ENCODE measurements around the gene H19. TPM values are rescaled to one million over a fixed set of nuclear protein-coding genes. Genes with fewer than 3 reads are reported as not detected.

H19 gene
- total RNA-seq, 2 donors from 2014 or later = not detected

DNA sequence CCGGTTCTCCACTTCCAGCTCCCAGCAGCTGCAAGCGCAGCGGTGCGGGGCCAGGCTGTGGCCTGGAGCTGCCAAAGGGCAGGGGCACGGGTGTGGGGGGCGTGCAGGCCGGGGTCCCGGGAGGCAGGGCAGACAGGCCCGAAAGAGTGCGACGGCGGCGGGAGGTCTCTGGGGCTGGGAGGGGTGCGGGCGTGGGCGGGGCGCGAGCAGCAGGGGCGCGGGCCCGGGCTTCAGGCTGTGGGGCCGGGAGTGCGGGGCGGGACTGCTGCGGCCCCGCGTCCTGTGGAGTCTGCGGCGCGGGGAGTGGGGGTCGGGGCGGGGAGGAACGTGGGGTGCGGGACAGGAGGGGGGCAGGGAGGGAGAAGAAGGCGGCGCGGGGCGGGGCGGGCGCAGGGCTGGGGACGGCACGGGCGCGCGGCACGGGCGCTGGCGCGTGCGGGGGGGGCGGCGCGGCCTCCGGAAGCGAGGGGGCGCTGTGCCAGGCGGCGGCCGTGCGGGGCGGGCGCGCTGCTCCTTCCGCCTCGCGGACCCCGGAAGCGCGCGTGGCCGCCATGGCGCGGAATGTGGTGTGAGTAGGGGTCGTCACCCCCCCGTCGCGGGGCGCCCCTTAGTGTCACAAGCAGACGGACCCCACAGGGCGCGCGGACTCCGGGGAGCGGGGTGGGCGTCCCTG lies 50.7 kb downstream of the H19 start, which contains the start of gene MRPL23:
MRPL23 (plus strand) TSS at position 521 of the 673 bp plus-strand sequence; CDS start at position 552, 31 bp downstream.
- no peaks in the 10 kb centered on the region for H3K36me3 Mint-ChIP-seq (ENCODE audit: low read depth)
- no peaks in the 10 kb centered on the region for H3K4me1 Mint-ChIP-seq
- no peak within 1 kb of the TSS for H3K4me3 Mint-ChIP-seq
- ATAC-seq (replicated peaks) = peak; percentile 86
- no peak within 1 kb of the TSS for H3K27ac Mint-ChIP-seq
- no peaks in the 10 kb centered on the region for H3K9me3 Mint-ChIP-seq
- no peaks in the 10 kb centered on the region for H3K27me3 Mint-ChIP-seq

Other genes with a start within 250 kb of the H19 start
- gene IFITM10, start 247.2 kb downstream of the H19 start, total RNA-seq = under 1 TPM; 0.17 to 0.42 TPM
- 10 to 100 TPM; 38.0 to 59.1 TPM for gene CTSD, start 233.9 kb downstream of the H19 start, total RNA-seq
- not detected for gene SYT8, start 162.9 kb downstream of the H19 start, total RNA-seq
- gene TNNI2, start 158.9 kb downstream of the H19 start, total RNA-seq = not detected
- 100 to 1,000 TPM; 328 to 423 TPM for gene LSP1, start 144.8 kb downstream of the H19 start, total RNA-seq
- gene PRR33, start 105.9 kb downstream of the H19 start, total RNA-seq = under 1 TPM in 1 of 2 donors, not detected in 1; 0.11 TPM
- 10 to 100 TPM in 1 of 2 donors, 1 to 10 TPM in 1; 2.1 to 26.2 TPM for gene TNNT3, start 78.1 kb downstream of the H19 start, total RNA-seq
- 100 to 1,000 TPM in 1 of 2 donors, 10 to 100 TPM in 1; 84.4 to 119 TPM for gene MRPL23, start 50.5 kb downstream of the H19 start, total RNA-seq
- gene IGF2, start 141.5 kb upstream of the H19 start, total RNA-seq = 100 to 1,000 TPM in 1 of 2 donors, 1 to 10 TPM in 1; 7.4 to 287 TPM
- gene INS, start 163.4 kb upstream of the H19 start, total RNA-seq = not detected
- gene TH, start 174.0 kb upstream of the H19 start, total RNA-seq = not detected